GM18505 (cell line): ENCODE results near the gene SPATC1L.
"Not testable (repeated sequence)": the region's sequence is repeated elsewhere in the genome, so short reads cannot be mapped to it uniquely, and the experiment has no call there.

Experiments
- ATAC-seq: cut with Tn5 transposase; IDR thresholded peaks from one replicate; pipeline ENCODE4 v1.9.1; 2021; ENCODE audit not compliant: unreplicated experiment
- POLR2A ChIP-seq: IDR thresholded peaks from 4 replicates; pipeline ENCODE4 v1.6.1; 2011; ENCODE audit warnings: borderline replicate concordance; ENCODE audit not compliant: insufficient read depth, insufficient read length; ENCODE audit errors: extremely low read depth

The SPATC1L gene

GRCh38 chr21:46179708-46180078, 4.6 kb downstream of the SPATC1L start:
- no peak for ATAC-seq
- TF ChIP-seq POLR2A = no peak

GRCh38 chr21:46178961-46179360, 5.3 kb downstream of the SPATC1L start:
- ATAC-seq = no peak
- no peak for TF ChIP-seq POLR2A

GRCh38 chr21:46176443-46177129, 7.7 kb downstream of the SPATC1L start:
- not testable (repeated sequence) for ATAC-seq

- ATAC-seq = no peak
- TF ChIP-seq POLR2A = no peak
These were observed 10.7 kb downstream of the SPATC1L start for GRCh38 chr21:46173573-46173972.

GRCh38 chr21:46172863-46173528, 11.3 kb downstream of the SPATC1L start:
- ATAC-seq = no peak
- TF ChIP-seq POLR2A = no peak

GRCh38 chr21:46171996-46172862, 12.0 kb downstream of the SPATC1L start:
- no peak for ATAC-seq
- no peak for TF ChIP-seq POLR2A

GRCh38 chr21:46171585-46171984, 12.7 kb downstream of the SPATC1L start:
- TF ChIP-seq POLR2A = no peak
- no peak for ATAC-seq

- ATAC-seq = not testable (repeated sequence)
These were observed 13.6 kb downstream of the SPATC1L start for GRCh38 chr21:46170436-46171193.

GRCh38 chr21:46168659-46169386, 15.4 kb downstream of the SPATC1L start:
- no peak for ATAC-seq
- TF ChIP-seq POLR2A = no peak

GRCh38 chr21:46168238-46168637, 16.0 kb downstream of the SPATC1L start:
- TF ChIP-seq POLR2A = no peak
- no peak for ATAC-seq

GRCh38 chr21:46165098-46165497, 19.2 kb downstream of the SPATC1L start:
- no peak for ATAC-seq
- TF ChIP-seq POLR2A = no peak

GRCh38 chr21:46163380-46163779, 20.9 kb downstream of the SPATC1L start:
- TF ChIP-seq POLR2A = no peak
- ATAC-seq = no peak
